Right renal pelvis (tissue), 4 donors: ENCODE results near the gene EEFSEC. TPM values are rescaled to one million over a fixed set of nuclear protein-coding genes. Genes with fewer than 3 reads are reported as not detected.

Experiments used
- DNase-seq, 4 donors: peaks; one replicate each; pipeline ENCODE4 v3.0.0-alpha.2; 2013; ENCODE audit warnings: low read depth in 4 of 4, low spot score in 3 of 4, missing footprints in 1 of 4
- polyA plus RNA-seq, 4 donors: library from polyadenylated mRNA; unstranded; fragments of 120-200 nt; gene quantifications; one replicate each; pipeline ENCODE4 v1.2.1, GENCODE V29; 2013; ENCODE audit not compliant: insufficient read length in 4 of 4

The EEFSEC gene
- polyA plus RNA-seq, 4 donors = 24.1 to 31.5 (median 26.2) TPM

DNA sequence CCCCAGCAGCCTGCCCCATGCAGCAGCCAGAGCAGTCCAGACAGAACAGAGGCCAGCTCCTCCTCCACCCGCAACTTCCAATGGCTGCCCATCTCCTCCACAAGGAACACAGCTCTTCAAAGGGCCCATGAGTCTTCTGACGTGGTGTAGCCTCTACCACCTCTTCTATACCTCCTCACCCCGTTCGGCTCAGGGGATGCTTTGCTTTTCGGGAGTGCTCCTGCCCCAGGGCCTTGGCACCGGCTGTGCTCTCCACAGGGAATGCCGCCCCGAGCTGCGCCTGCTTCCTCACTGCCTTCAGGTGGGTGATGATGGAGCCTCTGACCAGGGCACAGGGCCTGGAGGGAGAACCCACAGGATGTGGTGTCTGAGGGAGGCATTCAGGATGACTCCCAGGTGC lies 298.8 kb downstream of the EEFSEC start:
- DNase-seq = no peak

DNA sequence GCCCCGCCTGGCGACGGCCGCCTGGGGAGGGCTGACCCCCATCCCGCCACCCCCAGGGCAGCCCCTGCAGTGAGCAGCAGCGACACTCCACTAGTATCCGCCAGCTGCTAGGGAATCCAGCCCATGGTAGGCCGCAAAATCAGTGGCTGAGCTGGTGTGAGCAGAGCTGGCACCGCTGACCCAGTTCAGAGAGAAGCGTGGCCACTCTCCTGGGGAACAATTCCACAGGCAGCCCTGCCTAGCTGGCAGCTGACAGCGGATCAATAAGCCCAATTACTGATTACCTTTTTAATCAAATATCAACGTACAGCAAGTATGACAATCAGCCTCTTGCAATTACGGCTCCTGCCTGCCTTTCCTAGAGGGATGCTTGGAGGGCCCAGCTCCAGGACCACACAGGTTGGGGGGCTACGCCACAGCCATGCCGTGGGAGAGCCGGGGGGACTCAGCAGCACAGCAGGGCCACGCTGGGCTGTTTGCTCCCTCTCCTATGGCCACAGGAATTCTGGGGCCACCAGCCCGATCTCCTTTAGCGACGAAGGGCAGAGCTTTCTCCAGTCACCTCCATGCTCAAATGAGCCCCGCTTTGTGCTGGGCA lies 299.5 kb downstream of the EEFSEC start:
- no peak for DNase-seq

GRCh38 chr3:128453501-128454309 lies 300.4 kb downstream of the EEFSEC start:
- no peak for DNase-seq

- DNase-seq = no peak
Observed at GRCh38 chr3:128454310-128454618, 301.0 kb downstream of the EEFSEC start.

DNA sequence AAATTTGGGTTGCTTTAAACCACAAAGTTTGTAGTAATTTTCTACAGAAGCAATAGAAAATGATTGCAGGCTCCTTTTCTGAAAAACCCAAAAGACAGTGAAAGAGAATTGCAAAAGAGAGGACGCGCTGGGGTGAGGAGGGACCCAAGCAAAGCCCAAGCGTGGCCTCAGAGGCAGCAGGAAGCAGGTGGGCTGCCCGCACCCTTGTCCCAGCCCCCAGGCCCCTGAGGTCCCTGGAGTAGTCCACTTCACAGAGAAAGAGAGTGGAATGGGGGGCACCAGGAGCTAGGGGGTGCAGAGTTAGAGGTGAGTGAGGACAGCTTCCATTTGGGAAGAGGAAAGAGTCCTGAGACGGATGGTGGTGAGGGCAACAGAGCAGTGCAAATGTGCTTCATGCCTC lies 301.8 kb downstream of the EEFSEC start:
- DNase-seq = no peak

- DNase-seq = no peak
Observed at GRCh38 chr3:128455786-128456748, 302.8 kb downstream of the EEFSEC start.

DNA sequence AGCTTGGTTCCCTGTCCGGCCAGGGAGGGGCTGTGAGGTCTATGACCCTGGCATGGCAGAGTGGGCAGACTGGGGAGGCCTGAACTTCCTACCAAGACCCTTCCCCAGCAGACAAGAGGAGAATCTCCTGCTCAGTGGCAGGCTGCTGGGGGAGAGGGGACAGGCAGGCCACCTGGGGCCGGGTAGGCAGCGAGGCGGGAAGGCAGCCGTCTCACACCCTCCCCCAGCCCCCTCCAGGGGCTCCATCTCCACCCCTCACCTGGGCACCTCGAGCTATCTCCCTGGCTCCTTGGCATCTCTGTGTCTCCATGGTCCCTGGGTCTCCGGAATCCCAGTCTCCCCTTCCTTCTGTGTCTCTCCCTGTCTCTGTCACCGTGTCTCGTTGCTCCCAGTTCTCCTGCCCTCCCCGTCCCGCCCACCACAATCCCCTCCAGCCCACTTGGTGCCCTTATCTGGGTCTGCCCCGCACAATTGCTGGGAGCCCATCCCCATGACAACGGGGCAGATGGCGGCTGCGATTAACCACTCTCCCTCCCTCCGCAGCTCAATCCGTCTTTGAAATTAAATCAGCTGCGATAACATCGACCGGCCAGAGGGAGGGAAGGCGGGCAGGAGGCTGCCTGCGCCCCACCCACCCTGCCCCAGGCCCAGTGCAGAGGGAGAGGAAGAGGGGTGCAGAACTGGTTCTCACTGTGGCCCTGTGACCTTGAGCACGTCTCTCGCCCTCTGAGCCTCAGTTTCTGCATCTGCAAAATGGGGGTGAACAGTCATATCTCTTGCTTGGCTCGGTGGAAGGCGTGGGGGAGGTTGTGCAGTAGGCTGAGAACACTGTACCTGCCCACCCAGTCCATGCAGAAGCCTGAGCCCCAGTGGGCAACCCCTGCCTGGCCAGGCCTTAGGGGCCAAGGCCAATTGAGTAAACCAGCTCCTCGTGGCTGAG lies 303.8 kb downstream of the EEFSEC start:
- no peak for DNase-seq

GRCh38 chr3:128457937-128458336 lies 304.7 kb downstream of the EEFSEC start:
- DNase-seq = no peak

Other genes with a start within 250 kb of the EEFSEC start
- gene KBTBD12, start 238.2 kb upstream of the EEFSEC start, polyA plus RNA-seq = 1 to 10 TPM; 1.1 to 1.6 (median 1.2) TPM
- gene SEC61A1, start 101.0 kb upstream of the EEFSEC start, polyA plus RNA-seq = 100 to 1,000 TPM; 160 to 177 (median 168) TPM
- 10 to 100 TPM; 63.9 to 65.7 (median 64.7) TPM for gene RUVBL1, start 29.7 kb upstream of the EEFSEC start, polyA plus RNA-seq